ENCODE data around the gene SLC25A27.
"Not testable (repeated sequence)": the region's sequence is repeated elsewhere in the genome, so short reads cannot be mapped to it uniquely, and the experiment has no call there.

The SLC25A27 gene, protein sequence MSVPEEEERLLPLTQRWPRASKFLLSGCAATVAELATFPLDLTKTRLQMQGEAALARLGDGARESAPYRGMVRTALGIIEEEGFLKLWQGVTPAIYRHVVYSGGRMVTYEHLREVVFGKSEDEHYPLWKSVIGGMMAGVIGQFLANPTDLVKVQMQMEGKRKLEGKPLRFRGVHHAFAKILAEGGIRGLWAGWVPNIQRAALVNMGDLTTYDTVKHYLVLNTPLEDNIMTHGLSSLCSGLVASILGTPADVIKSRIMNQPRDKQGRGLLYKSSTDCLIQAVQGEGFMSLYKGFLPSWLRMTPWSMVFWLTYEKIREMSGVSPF

DNA sequence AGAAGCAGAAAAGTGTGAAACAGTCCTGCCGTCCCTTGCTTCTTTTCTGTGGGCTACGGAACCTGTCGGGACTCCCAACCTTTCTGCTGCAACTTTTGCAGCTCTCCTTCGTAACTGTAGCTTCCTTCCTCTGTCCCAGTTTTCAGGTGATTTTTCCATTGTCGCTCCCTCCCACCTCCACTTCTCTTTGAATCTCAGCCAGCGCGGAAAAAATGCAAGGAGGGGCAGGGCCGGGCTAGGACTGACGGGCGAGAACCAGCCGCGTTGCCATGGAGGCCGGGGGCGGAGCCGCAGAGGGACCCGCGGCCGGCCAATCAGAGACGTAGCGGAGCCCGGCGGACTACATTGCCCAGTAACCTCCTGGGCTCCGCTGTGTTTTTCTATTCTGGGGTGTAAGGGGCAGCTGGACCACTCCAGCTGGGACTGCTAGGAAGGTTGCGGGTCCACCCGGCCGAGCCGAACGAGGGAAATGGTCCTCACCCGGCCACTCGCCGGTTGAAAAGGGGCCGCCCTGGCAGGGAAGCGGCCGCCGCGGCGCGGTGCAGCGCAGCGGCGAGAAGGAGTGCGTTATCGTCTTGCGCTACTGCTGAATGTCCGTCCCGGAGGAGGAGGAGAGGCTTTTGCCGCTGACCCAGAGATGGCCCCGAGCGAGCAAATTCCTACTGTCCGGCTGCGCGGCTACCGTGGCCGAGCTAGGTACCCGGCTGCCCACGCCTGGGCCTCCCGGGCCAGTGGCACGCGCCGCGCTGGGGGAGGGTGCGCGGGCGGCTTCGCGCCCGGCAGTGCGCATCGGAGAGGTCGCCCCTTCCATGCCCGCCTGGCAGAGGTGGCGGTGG is at the start of gene SLC25A27, which contains the start of gene CYP39A1:
TSS of gene SLC25A27 (plus strand) at position 373 of the 836 bp plus-strand sequence. CDS start at position 591, 218 bp downstream.
TSS of gene CYP39A1 (minus strand) at position 216 of the 836 bp plus-strand sequence. CDS start 236 bp downstream, outside the sequence.
- DNase-seq = peak; percentile 95

DNA sequence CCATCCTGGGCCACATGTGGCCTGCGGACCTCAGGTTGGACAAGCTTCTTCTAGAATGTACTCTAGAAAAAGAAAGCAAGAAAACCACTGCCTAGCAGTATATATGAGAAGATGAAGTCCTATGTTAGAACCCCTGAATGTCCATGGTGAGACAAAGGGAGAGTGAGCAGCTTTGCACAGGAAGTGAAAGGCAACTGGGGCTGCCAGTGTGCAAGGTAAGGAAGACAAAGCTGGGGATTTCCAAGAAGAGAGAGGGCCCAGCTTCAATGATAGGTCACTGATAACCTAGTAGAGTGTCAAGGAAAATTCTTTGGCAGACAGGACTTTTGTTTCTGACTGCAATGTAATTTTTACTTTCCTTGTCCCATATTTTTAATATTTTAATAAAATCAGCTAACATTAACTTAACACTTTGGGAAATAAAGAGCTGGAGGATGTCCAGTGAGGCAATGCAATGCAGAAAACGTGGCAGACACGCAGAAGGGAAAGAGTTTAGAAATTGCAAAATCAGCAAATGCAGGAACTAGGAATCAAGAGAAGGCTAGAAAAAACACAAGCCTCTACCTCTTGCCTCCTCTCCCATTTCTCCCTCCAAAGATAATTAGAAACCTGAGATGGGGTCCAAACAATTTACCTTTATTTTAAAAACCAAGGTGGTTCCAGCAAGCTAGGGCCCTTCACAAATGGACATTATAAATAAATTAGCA is 47.5 kb upstream of the SLC25A27 start:
- no peak for DNase-seq

DNA sequence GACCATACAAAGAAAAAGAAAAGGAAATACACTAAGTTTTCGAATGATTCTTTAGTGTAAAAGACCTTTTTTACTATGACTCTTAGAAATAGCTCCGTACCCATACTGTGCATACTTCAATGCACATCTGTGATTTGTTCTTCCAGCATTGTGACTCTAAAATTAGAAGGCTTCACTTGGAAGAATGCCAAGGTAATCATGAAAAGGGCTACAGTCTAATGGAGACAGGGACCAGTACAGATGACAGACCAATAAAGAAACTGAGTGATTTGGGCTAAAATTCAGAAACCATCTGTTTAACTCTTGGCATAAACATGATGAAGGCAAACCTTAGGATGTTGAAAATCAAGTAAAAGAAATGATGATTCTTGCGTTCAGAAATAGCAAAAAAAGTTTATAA is 46.4 kb upstream of the SLC25A27 start:
- DNase-seq = no peak

DNA sequence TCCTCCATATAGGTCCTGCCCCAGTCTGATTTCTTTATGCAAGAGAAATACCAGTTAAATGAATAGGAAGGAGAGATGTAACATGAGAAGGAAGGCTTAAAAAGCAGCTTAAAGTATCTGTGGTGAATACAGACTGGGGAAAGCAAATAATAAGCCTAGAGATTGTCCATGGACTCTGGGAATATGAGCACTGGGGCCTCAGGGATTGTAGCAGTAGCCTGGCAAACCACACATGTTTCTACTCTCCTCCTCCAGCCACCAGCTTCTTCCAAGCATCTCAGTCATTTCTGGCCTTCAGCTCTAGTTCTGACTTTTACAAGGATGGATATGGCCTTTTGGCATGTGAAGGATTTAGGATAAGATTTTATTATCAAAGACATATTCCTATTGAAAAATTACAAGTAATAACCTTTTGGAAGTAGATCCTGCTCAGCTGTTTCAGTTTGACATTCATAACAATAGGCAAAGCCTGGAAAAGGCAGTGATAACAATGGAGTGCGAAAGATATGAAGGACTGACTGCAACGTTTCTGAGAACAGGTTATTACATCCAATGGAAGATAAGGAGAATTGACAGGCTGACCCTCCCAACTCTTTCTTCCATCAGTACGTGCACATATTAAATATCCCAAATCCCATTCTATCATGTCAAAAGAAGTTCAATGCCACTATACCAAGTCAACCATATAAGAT is 41.8 kb upstream of the SLC25A27 start:
- no peak for DNase-seq

DNA sequence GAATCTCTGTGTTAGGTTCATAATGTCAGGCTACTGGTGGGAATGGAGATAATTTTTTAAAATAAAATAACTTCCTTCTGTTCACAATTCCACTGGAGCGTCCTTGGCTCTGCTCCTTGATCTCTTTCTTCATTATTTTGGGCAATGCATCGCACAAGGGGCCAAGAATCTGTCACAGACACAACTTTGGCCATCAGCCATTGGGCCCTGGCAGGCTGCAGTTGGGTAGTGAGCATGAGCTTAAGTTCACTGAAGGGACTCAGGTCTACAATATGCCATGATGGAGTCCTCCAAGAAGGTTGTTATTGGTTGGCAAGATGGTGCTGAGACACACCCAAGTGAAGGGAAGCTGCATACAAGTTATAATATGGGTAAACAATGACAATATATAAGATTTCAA is 40.1 kb upstream of the SLC25A27 start:
- DNase-seq = no peak

DNA sequence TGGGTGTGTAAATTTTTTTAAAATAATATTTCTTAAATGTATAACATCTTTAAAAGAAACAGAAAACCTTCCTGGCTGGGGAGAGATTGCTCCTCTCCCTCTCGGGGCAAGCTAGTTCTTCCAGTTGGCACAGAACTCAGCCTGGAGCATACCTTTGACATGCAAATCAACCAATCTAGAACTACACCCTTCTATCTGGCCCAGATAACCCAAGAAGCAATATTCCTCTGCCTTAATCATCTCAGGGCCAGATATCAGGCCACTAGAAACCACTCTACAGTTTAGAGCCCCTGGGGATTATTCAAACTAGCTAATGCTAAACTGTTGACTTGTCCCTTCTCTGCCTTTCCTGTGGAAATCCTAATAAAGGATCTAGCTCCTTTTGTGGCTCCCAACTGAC is 34.0 kb upstream of the SLC25A27 start:
- DNase-seq = no peak

DNA sequence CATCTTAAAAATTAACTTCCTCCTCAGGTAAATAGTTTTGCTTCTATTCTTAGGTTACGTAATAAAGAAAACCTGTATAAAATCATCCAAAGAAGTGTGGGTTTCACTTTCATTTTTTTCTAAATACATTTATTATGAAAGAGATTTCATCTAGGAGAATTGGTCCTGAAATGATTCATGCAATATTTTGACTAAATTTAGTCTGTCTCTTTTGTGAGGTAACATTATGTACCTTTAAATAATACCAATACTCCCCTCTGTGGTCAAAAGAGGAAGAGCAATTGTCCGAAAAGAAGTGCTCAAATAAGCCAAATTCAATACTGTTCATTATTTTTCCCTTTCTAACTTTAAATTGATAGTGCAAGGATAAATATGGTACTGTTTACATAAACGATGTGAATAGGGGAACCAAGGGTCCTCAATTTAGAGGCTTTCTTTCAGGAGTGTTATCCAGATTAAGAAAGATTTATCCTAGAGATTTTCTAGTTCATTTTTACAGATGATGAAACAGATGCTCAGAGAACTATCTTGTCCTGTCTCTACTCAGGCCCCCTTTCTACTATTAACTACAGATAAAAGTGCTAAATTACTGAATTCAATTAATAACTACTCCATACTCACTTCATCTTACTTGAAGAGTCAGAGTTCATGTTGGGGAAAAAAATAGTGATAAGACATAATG is 26.4 kb upstream of the SLC25A27 start:
- DNase-seq = no peak

DNA sequence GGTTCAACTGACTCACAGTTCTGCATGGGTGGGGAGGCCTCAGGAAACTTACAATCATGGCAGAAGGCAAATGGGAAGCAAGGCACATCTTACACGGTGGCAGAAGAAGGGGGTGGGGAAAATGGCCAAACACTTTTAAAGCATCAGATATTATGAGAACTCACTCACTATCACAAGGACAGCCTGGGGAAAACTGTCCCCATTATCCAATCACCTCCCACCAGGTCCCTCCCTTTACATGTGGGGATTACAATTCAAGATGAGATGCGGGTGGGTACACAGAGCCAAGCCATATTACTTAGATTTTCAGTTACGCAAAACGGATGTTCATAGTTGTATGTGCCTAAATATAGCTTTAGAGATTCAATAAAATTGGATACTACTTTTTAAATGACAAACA is 25.8 kb upstream of the SLC25A27 start:
- DNase-seq = no peak

DNA sequence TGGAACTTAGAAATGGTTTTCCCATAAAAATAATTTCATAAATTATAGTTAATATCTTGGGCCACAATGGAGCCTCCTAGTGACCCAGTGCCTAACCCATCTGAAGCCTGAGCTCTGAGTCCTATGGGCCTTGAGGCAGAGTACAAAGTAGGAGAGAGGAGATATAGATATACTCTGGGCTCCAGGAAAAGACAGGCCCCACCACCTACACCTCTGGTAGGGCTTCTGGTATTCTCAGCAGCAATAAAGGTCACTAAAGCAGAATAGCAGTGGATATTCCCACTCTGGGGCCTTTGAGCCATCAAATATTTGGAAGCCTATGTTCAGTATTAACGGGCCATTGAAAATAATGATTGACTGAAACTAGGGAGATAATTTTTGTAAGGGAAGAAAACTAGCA is 24.3 kb upstream of the SLC25A27 start:
- DNase-seq = no peak

DNA sequence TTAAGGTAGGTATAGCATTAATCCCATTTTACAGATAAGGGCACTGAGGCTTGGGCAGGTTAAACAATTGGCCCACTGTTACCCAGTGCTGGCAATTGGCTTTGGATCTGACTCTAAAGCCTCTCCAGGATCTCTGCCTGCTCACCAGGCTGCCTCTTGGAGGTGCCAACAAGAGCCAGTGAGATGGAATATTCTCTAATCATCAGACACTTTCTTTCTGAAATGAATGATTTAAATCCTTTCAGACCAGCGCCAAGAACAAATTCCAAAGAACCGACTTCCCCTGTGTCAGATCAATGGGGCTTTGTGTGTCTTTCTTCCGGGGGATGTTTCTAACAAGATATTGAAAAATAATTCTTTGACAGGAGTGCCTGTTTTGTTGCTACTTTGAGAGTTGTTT is 23.8 kb upstream of the SLC25A27 start:
- no peak for DNase-seq

DNA sequence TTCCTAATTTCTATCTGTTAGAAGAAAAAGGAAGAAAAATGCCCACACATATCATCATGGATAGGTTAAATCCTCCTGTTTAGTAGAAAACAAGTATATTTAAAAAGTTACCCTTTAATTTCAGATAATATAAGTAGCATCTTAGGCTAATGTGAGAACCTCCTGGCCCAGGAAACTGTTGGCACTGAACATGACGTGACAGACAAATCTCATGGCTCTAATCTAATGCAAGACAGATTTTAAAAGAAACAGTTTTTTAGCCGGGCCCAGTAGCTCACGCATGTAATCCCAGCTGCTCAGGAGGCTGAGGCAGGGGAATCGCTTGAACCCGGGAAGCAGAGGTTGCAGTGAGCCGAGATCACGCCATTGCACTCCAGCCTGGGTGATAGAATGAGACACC is 23.1 kb upstream of the SLC25A27 start:
- no peak for DNase-seq

DNA sequence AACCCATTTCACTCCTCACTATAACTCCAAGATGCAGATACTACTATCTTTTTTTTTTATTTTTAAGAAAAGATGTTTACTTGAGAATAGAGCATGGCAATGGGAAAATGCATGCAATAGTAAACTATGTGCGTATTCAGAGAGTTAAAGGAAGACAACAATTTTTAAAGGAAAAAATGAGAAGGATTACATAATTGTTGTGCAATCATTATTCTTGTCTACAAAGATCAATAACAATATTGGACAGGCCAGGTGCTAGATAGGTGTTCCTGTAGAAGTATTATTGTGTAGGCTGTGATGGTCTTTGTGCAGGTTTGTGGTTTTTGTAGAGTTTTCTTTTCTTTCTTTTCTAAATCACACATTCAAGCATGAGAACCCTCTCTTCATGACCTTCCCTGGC is 20.7 kb upstream of the SLC25A27 start:
- DNase-seq = no peak

DNA sequence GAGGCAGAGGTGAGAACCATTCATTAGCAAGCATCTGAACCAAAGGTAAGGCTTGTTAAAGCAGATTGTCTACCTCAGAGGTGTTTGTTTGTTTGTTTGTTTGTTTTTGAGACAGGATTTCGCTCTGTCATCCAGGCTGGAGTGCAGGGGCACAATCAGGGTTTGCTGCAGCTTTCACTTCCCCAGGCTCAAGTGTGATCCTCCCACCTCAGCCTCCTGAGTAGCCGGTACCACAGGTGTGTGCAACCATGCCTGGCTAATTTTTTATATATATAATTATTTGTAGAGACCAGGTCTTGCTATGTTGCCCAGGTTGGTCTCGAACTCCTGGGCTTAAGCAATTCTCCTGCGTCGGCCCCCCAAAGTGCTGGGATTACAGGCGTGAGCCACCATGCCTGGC is 17.3 kb upstream of the SLC25A27 start:
- no peak for DNase-seq

DNA sequence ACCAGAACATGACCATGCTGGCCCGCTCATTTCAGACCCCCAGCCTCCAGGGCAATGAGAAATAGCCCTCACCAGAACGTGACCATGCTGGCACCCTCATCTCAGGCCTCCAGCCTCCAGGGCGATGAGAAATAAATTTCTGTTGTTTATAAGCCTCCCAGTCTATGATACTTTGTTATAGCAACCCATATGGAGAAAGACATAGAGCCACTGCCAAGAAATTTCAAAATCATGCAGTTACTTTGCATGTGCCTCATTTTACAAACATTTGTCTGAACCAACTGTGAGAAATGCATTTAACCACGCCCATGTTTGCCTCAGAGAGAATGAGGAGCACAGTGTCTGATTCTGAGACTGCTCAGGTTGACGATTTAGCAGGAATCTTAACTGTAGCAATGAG is 15.6 kb upstream of the SLC25A27 start:
- no peak for DNase-seq

DNA sequence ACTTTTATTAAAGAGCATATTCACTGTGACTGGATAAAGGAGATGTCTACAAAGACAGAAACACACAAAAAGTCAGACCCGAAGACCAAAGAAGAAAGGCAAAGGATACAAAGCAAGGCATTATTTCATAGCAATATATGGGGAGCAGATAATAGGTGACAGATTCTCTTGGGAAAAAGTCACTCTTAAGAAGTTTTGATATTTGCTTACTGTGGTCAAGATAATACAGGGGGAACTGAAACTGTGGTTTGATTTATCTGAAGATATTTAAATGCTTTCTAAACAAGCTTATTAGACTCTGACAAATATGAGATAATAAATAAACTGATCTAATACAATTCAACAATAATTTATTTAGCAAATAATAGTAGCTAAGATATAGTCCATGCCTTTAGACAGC is 14.8 kb upstream of the SLC25A27 start:
- no peak for DNase-seq

DNA sequence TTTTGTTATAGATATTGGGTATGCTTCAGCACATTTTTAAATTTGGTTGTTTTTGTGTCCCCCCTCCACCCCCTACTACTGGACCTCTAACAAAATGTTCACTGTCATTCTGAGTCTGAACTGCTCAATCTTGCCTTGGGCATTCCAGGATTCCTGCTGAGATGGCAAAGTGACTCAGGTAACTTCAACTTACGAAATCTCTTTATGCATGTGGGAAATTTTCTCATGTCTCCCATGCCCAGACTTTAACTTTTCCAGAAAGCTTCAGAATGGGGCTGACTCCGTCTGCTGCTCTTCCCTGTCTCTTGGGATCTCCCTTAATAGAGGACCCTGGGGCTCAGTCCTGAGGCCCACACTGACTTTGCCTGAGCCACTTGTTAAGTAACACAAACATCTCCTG is 14.1 kb upstream of the SLC25A27 start:
- DNase-seq = no peak

DNA sequence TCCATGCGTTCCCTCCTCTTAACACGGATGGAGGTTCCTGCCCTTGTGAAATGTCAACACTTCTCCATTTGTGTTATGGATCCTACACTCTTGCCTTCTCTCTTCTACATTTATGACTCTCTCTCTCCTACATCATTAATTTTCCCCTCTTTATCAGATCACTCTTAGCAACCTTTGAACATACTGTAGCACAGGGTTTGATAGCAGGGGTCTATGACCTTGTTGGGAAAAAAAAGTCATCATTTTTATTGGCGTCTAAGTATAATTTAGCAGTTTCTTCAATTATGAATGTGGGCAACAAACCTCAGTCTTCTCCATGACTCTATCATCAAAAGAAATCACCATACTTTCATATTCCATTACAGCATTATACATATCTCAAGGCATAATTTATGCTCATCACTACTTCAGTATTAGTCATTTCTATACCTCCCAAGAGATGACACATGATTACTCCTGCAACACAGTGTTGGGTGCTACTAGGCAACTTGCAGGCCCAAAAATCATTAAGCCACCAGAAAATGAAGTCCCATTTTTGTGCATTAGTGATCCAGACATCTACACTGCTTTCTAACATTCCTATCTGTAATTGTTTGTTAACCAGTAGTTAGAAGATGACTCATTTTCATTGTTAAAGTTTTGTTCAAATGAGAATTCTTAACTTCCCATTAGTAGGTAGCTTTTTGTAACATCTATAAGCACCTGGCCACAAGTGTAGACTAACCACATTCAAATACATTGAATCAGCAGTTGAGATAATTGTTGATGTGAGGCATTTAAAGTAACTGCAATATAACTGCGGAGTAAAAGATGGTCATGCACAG is 9.6 kb upstream of the SLC25A27 start:
- no peak for DNase-seq

DNA sequence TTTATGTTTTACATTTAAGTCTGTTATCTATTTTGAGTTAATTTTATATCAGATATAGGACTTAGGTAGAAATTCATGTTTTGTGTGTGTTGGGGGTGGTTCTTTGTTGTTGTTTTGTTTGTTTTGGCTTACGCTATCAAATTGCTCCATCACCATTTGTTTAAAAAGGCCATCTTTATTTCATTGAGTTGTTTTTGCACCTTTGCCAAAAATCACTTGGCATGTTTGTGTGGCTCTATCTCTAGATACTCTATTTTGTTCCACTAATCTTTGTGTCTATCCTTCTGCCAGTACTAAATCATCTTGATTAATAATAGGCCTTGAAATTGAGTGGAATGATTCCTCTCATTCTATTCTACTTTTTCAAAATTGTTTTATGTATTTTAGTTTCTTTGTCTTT is 7.5 kb upstream of the SLC25A27 start:
- DNase-seq = no peak

DNA sequence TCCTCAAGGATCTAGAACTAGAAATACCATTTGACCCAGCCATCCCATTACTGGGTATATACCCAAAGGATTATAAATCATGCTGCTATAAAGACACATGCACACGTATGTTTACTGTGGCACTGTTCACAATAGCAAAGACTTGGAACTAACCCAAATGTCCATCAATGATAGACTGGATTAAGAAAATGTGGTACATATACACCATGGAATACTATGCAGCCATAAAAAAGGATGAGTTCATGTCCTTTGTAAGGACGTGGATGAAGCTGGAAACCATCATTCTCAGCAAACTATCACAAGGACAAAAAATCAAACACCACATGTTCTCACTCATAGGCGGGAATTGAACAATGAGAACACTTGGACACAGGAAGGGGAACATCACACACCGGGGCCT is 4.7 kb upstream of the SLC25A27 start:
- DNase-seq = not testable (repeated sequence)

DNA sequence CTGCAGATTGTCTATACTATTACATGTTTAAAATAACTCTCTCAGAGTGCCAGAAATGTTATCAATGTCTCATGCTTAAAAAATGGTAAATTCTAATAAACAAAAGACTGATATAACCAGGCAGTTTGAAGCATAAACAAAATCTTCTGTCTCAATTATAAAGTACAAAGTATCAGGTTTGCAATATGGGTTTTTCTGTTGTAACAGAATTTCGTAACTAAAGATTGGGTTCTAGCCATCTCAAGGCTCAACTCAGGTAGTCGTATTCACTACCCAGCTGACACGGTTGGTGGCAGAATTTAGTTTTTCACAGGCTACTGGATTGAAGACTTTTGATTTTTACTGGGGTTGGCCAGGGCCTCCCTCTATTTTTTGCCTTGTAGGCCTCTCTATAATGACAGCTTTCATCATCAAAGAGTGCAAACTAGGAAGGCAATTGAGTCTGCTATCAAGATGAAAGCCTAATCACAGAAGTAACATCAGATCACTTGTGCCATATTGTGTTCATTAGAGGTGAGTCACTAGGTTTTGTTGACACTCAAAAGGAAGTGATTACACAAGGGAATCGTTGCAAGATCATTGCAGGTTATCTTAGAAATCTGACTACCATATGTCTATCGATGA is 3.8 kb upstream of the SLC25A27 start:
- DNase-seq = no peak

DNA sequence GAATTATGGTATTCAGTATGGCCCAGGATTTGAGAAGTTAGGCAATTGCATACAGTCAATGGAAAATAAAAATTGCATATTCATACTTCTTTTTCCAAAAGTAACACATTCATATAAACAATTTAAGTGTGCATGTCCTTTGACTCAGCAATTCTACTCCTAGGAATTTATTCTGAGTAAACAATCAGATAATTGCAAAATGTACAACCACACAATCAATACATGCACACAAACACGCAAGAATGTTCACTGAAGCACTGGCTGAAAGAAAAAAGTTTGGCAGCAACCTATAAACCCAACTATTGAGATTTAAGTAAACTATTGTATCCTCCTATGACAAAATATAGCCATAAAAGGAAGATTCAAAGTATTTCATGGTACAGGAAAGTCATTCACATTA is 1.8 kb upstream of the SLC25A27 start:
- DNase-seq = no peak
